SK-N-SH (cell line): ENCODE measurements around the gene MGAT5.

Source experiments
- CTCF ChIP-seq: fragments of 200-600 bp; sonication (generic); IDR thresholded peaks from 2 replicates; pipeline ENCODE4 v1.6.1; 2017; ENCODE audit warnings: antibody characterized with exemption, mild to moderate bottlenecking, moderate library complexity
- ELF1 ChIP-seq: IDR thresholded peaks from 2 replicates; pipeline ENCODE4 v1.4.0; 2012
- GABPA ChIP-seq: IDR thresholded peaks from 2 replicates; pipeline ENCODE4 v1.4.0; 2012; ENCODE audit warnings: low read depth, mild to moderate bottlenecking
- POLR2AphosphoS5 ChIP-seq: IDR thresholded peaks from 2 replicates; pipeline ENCODE4 v1.6.1; 2012; ENCODE audit warnings: low read depth, low read length
- REST ChIP-seq: IDR thresholded peaks from 2 replicates; pipeline ENCODE4 v1.6.1; 2012; ENCODE audit warnings: mild to moderate bottlenecking, low read depth, low read length, moderate library complexity

DNA sequence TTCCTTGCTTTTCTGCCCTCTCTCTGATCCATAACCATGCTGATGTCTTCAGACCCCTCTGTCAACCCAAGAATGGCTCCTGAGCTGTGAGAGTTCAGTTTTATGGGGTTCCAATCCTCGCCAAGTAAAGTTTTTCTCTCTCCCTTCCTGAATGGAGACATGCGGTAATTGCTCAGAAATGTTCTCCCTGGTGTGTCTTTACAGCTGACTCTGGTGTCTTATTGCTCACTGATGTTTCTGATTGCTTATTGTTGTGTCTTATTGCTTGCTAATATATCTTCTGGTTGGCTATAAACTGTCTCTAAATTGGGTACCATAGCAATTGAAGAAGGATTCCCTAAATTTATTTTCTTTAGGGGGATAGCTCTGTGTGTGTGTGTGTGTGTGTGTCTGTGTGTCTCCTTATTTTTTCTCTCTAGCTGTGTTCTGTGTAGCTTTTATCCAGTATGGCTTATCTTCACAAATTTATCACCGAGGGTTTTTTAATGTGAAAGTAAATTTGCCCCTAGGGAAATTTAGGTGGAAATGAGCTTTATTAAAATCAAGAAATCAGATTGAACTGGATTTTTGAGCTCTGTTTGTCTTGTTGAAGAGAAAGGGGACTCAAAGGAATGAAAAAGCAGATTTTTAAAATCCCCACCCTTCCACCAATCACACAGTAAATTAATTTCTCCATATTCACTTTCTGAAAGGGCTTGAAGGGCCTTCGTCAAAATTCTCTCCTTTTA, 19.5 kb downstream of the MGAT5 start:
- TF ChIP-seq POLR2AphosphoS5 (no peak), CTCF (no peak), ELF1 (no peak), REST (no peak), GABPA (no peak)
